Breast epithelium (tissue), 3 donors: Measurements from ENCODE around the gene ALAS2.

Experiments used
- CTCF ChIP-seq, 3 donors: fragments of 450-650 bp; IDR thresholded peaks; one replicate each; pipeline ENCODE4 v1.5.1; 2016 to 2017; ENCODE audit warnings: antibody characterized with exemption in 3 of 3, mild to moderate bottlenecking in 3 of 3, moderate library complexity in 3 of 3
- POLR2AphosphoS5 ChIP-seq, 3 donors: sonication (generic); formaldehyde crosslinking; IDR thresholded peaks; one replicate each; pipeline ENCODE4 v1.6.1; 2017; ENCODE audit warnings: antibody characterized with exemption in 3 of 3

- TF ChIP-seq CTCF (IDR thresholded peaks at IDR 0.05) (no peak), POLR2AphosphoS5 (IDR thresholded peaks at IDR 0.05) (no peak)
These were observed 52.3 kb downstream of the ALAS2 start for GRCh38 chrX:54978448-54978847.
